GM19193 (cell line): ENCODE measurements around the gene TSKU.

Source experiments
- POLR2A ChIP-seq: IDR thresholded peaks from 4 replicates; pipeline ENCODE4 v1.6.1; 2011; ENCODE audit not compliant: insufficient read depth, insufficient read length; ENCODE audit errors: extremely low read depth

The TSKU gene

GRCh38 chr11:76747915-76748860 lies 35.0 kb upstream of the TSKU start:
- TF ChIP-seq POLR2A, result no peak

GRCh38 chr11:76748948-76749347 lies 34.2 kb upstream of the TSKU start:
- no peak for TF ChIP-seq POLR2A

GRCh38 chr11:76750067-76750466 lies 33.1 kb upstream of the TSKU start:
- TF ChIP-seq POLR2A, result no peak

GRCh38 chr11:76750746-76751145 lies 32.4 kb upstream of the TSKU start:
- TF ChIP-seq POLR2A, result no peak

- TF ChIP-seq POLR2A, result no peak
These were observed 30.6 kb upstream of the TSKU start for GRCh38 chr11:76752321-76753143.

GRCh38 chr11:76753449-76753848 lies 29.7 kb upstream of the TSKU start:
- TF ChIP-seq POLR2A, result no peak

- no peak for TF ChIP-seq POLR2A
These were observed 29.2 kb upstream of the TSKU start for GRCh38 chr11:76753950-76754349.

- no peak for TF ChIP-seq POLR2A
These were observed 26.8 kb upstream of the TSKU start for GRCh38 chr11:76756341-76756741.

GRCh38 chr11:76758311-76758710 lies 24.8 kb upstream of the TSKU start:
- TF ChIP-seq POLR2A, result no peak

- TF ChIP-seq POLR2A, result no peak
These were observed 24.1 kb upstream of the TSKU start for GRCh38 chr11:76759092-76759491.

- TF ChIP-seq POLR2A, result no peak
These were observed 23.6 kb upstream of the TSKU start for GRCh38 chr11:76759517-76759916.

- TF ChIP-seq POLR2A, result no peak
These were observed 22.9 kb upstream of the TSKU start for GRCh38 chr11:76760236-76760635.

GRCh38 chr11:76761718-76762355 lies 21.3 kb upstream of the TSKU start:
- TF ChIP-seq POLR2A, result no peak

- TF ChIP-seq POLR2A, result no peak
These were observed 20.8 kb upstream of the TSKU start for GRCh38 chr11:76762356-76762752.
